ENCODE data around the gene ST3GAL6. TPM values are rescaled to one million over a fixed set of nuclear protein-coding genes. Genes with fewer than 3 reads are reported as not detected.

ST3GAL6 gene
- total and polyA plus RNA-seq, 2 experiments from 2014 or later = 9.6 to 16.1 TPM

DNA sequence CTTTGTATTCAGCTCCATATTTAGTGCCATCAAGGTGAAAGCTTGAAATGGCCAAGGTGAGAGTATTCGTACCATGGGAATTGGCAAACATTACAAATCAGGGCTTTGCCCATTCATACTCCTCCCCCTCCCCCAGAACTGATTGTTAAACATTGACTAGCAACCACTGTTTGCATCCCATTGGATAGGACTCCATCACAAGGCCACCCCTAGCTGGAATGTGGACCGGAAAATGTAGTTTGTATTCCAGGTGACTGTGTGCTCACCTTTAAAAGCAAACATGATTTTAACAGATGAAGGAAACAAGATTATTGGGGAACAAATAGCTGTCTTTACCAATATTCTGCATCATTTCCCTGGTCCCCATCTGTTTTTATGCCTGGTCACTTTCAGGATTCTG lies 14.1 kb downstream of the ST3GAL6 start:
- Histone ChIP-seq H3K4me2 (peak overlapping the region; percentile 13), H3K27ac (peak overlapping the region; percentile 78), H3K4me1 (ENCODE audit: insufficient read depth) (peaks cover 32% of the 10 kb centered on the region), H3K36me3 (replicated peaks; ENCODE audit: insufficient read depth, low read depth) (no peaks in the 10 kb centered on the region), H4K20me1 (ENCODE audit: insufficient read depth, poor library complexity, severe bottlenecking) (no peaks in the 10 kb centered on the region), H3K79me2 (no peaks in the 10 kb centered on the region), H3K9me2 (replicated peaks; ENCODE audit: insufficient read depth) (no peaks in the 10 kb centered on the region), H3K9me3 (ENCODE audit: low read depth) (no peaks in the 10 kb centered on the region), H3K4me3 (no peak overlapping the region), H2AFZ (no peak overlapping the region), H3K27me3 (no peaks in the 10 kb centered on the region)
- DNase-seq (ENCODE audit: low spot score) = peak; percentile 55
- 63% methylated on average over 2 of the region's 2 CpGs for WGBS (ENCODE audit: low lambda C conversion rate, missing lambda C conversion rate)
- no peak for TF ChIP-seq EZH2 (IDR thresholded peaks at IDR 0.05; ENCODE audit: borderline replicate concordance)
- TF ChIP-seq, protein P1, sequence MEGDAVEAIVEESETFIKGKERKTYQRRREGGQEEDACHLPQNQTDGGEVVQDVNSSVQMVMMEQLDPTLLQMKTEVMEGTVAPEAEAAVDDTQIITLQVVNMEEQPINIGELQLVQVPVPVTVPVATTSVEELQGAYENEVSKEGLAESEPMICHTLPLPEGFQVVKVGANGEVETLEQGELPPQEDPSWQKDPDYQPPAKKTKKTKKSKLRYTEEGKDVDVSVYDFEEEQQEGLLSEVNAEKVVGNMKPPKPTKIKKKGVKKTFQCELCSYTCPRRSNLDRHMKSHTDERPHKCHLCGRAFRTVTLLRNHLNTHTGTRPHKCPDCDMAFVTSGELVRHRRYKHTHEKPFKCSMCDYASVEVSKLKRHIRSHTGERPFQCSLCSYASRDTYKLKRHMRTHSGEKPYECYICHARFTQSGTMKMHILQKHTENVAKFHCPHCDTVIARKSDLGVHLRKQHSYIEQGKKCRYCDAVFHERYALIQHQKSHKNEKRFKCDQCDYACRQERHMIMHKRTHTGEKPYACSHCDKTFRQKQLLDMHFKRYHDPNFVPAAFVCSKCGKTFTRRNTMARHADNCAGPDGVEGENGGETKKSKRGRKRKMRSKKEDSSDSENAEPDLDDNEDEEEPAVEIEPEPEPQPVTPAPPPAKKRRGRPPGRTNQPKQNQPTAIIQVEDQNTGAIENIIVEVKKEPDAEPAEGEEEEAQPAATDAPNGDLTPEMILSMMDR (IDR thresholded peaks at IDR 0.05; ENCODE audit: poor library complexity) = no peak
- no peak for TF ChIP-seq EZH2phosphoT487 (IDR thresholded peaks at IDR 0.05; ENCODE audit: low read depth, severe bottlenecking, unreplicated experiment)

DNA sequence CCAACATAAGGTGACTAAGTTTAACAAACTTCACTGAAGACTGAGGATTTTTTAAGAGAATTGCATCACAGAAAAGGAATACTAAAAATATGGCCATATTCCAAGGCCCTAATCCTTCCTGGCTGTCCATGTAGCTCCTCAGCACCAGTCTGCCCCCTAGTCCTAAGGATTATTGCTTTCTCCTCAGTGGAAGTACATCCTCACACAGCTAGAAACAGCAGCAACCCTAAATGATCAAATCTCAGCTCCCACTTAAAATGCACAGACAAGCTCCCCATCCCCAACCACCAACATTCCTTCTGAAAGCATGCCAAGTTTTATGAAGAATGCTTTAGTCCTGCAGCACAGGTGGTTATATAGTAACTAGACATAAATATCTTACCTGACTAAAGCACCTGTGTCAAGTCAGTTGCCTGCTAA lies 14.7 kb downstream of the ST3GAL6 start:
- no peak overlapping the region for H2AFZ ChIP-seq
- TF ChIP-seq, protein P1 (IDR thresholded peaks at IDR 0.05; ENCODE audit: poor library complexity) = no peak
- TF ChIP-seq EZH2 (IDR thresholded peaks at IDR 0.05; ENCODE audit: borderline replicate concordance) (no peak), EZH2phosphoT487 (IDR thresholded peaks at IDR 0.05; ENCODE audit: low read depth, severe bottlenecking, unreplicated experiment) (no peak)
- H3K9me3 ChIP-seq (ENCODE audit: low read depth) = no peaks in the 10 kb centered on the region
- H3K36me3 ChIP-seq (replicated peaks; ENCODE audit: insufficient read depth, low read depth) = no peaks in the 10 kb centered on the region
- H3K4me3 ChIP-seq = no peak overlapping the region
- peak overlapping the region; percentile 78 for H3K27ac ChIP-seq
- no peak overlapping the region for H3K4me2 ChIP-seq
- H3K4me1 ChIP-seq (ENCODE audit: insufficient read depth) = peaks cover 32% of the 10 kb centered on the region
- no peaks in the 10 kb centered on the region for H3K27me3 ChIP-seq
- H3K79me2 ChIP-seq = no peaks in the 10 kb centered on the region
- no peaks in the 10 kb centered on the region for H3K9me2 ChIP-seq (replicated peaks; ENCODE audit: insufficient read depth)
- peak; percentile 27 for DNase-seq (ENCODE audit: low spot score)
- no peaks in the 10 kb centered on the region for H4K20me1 ChIP-seq (ENCODE audit: insufficient read depth, poor library complexity, severe bottlenecking)

DNA sequence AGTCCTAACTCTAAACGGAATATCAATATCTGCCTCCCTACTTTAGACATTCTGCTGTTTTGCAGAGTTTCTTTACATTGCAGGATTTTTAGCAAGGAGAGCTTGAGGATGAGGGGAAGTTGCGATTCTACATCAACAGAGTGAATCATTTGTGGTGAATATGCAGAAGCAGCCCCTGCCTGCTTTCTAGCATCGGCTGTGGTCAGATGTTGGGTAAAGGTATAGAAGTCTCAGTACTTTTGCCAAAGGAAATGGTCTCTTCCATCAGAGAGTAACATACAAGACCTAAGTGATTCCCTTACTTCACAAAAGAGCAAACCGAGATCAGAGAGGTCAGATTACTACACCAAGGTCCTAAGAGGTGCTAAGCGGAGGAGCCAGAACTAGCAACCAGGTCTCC lies 15.2 kb downstream of the ST3GAL6 start:
- H4K20me1 ChIP-seq (ENCODE audit: insufficient read depth, poor library complexity, severe bottlenecking) = no peaks in the 10 kb centered on the region
- TF ChIP-seq, protein P1 (IDR thresholded peaks at IDR 0.05; ENCODE audit: poor library complexity) = no peak
- TF ChIP-seq EZH2 (IDR thresholded peaks at IDR 0.05; ENCODE audit: borderline replicate concordance) = no peak
- TF ChIP-seq EZH2phosphoT487 (IDR thresholded peaks at IDR 0.05; ENCODE audit: low read depth, severe bottlenecking, unreplicated experiment) = no peak
- H3K9me3 ChIP-seq (ENCODE audit: low read depth) = no peaks in the 10 kb centered on the region
- H3K4me1 ChIP-seq (ENCODE audit: insufficient read depth) = peaks cover 32% of the 10 kb centered on the region
- no peaks in the 10 kb centered on the region for H3K79me2 ChIP-seq
- H3K4me2 ChIP-seq = no peak overlapping the region
- H3K9me2 ChIP-seq (replicated peaks; ENCODE audit: insufficient read depth) = no peaks in the 10 kb centered on the region
- H3K27me3 ChIP-seq = no peaks in the 10 kb centered on the region
- H3K4me3 ChIP-seq = no peak overlapping the region
- peak overlapping the region; percentile 78 for H3K27ac ChIP-seq
- DNase-seq (ENCODE audit: low spot score) = no peak
- H3K36me3 ChIP-seq (replicated peaks; ENCODE audit: insufficient read depth, low read depth) = no peaks in the 10 kb centered on the region
- H2AFZ ChIP-seq = no peak overlapping the region
- 82% methylated on average over 5 of the region's 5 CpGs for WGBS (ENCODE audit: low lambda C conversion rate, missing lambda C conversion rate)
